ENCODE measurements around the gene SMARCB1. TPM values are rescaled to one million over a fixed set of nuclear protein-coding genes. Genes with fewer than 3 reads are reported as not detected.

The SMARCB1 gene
- total RNA-seq, 4 donors from 2014 or later = 39.1 to 64.4 (median 51.6) TPM

GRCh38 chr22:23780146-23780748 is 6.5 kb upstream of the SMARCB1 start:
- Histone ChIP-seq H3K9me3 (no peaks in the 10 kb centered on the region), H3K4me3 (no peak overlapping the region), H3K36me3 (no peaks in the 10 kb centered on the region), H3K27me3 (no peaks in the 10 kb centered on the region), H3K4me1 (no peaks in the 10 kb centered on the region), H3K27ac (no peak overlapping the region)
- DNase-seq = no peak
- TF ChIP-seq POLR2A (IDR thresholded peaks at IDR 0.05) = no peak
- no peak for TF ChIP-seq CTCF (IDR thresholded peaks at IDR 0.05)
- intact Hi-C loops (cut with DNase I; ENCODE audit: low total_unique reads) = no loop called here

- intact Hi-C loops (cut with DNase I; ENCODE audit: low total_unique reads) = no loop called here
- DNase-seq = no peak
- no peak for TF ChIP-seq CTCF (IDR thresholded peaks at IDR 0.05)
- no peak for TF ChIP-seq POLR2A (IDR thresholded peaks at IDR 0.05)
These were observed 5.7 kb upstream of the SMARCB1 start for GRCh38 chr22:23781065-23781464.

GRCh38 chr22:23781511-23782183 is 5.1 kb upstream of the SMARCB1 start:
- TF ChIP-seq CTCF (IDR thresholded peaks at IDR 0.05) (no peak), POLR2A (IDR thresholded peaks at IDR 0.05) (no peak)
- intact Hi-C loops (cut with DNase I; ENCODE audit: low total_unique reads) = no loop called here
- no peaks in the 10 kb centered on the region for H3K9me3 ChIP-seq
- H3K27ac ChIP-seq = no peak overlapping the region
- no peaks in the 10 kb centered on the region for H3K36me3 ChIP-seq
- no peaks in the 10 kb centered on the region for H3K27me3 ChIP-seq
- H3K4me1 ChIP-seq = peaks cover 0 to 6% of the 10 kb centered on the region in 2 donors
- no peak overlapping the region for H3K4me3 ChIP-seq
- no peak for DNase-seq

More at GRCh38 chr22:23781065-23781464, 5.7 kb upstream of the SMARCB1 start:
- Histone ChIP-seq H3K27ac (no peak overlapping the region), H3K36me3 (no peaks in the 10 kb centered on the region), H3K4me1 (peaks cover 0 to 2% of the 10 kb centered on the region in 2 donors), H3K27me3 (no peaks in the 10 kb centered on the region), H3K4me3 (no peak overlapping the region), H3K9me3 (no peaks in the 10 kb centered on the region)

GRCh38 chr22:23782252-23782651 is 4.5 kb upstream of the SMARCB1 start:
- no peaks in the 10 kb centered on the region for H3K36me3 ChIP-seq
- no peak overlapping the region for H3K4me3 ChIP-seq
- H3K27ac ChIP-seq = no peak overlapping the region
- no peaks in the 10 kb centered on the region for H3K27me3 ChIP-seq
- H3K4me1 ChIP-seq = peaks cover 0 to 6% of the 10 kb centered on the region in 2 donors
- H3K9me3 ChIP-seq = no peaks in the 10 kb centered on the region
- no peak for DNase-seq
- TF ChIP-seq POLR2A (IDR thresholded peaks at IDR 0.05) (no peak), CTCF (IDR thresholded peaks at IDR 0.05) (no peak)
- intact Hi-C loops (cut with DNase I; ENCODE audit: low total_unique reads) = no loop called here

- H3K4me1 ChIP-seq = peaks cover 0 to 6% of the 10 kb centered on the region in 2 donors
- no peak for DNase-seq
- intact Hi-C loops (cut with DNase I; ENCODE audit: low total_unique reads) = no loop called here
- no peak for TF ChIP-seq POLR2A (IDR thresholded peaks at IDR 0.05)
- H3K4me3 ChIP-seq = no peak overlapping the region
- H3K27me3 ChIP-seq = no peaks in the 10 kb centered on the region
- no peak overlapping the region for H3K27ac ChIP-seq
- no peaks in the 10 kb centered on the region for H3K9me3 ChIP-seq
- H3K36me3 ChIP-seq = no peaks in the 10 kb centered on the region
These were observed 4.1 kb upstream of the SMARCB1 start for GRCh38 chr22:23782703-23783102.
